K562 (cell line): ENCODE data around the gene PEAR1. TPM values are rescaled to one million over a fixed set of nuclear protein-coding genes. Genes with fewer than 3 reads are reported as not detected.

ENCODE experiments used
- ATF3 ChIP-seq, 2 experiments: fragments of 450-650 bp in 1 of 2; sonication (generic) in 1 of 2; formaldehyde crosslinking in 1 of 2; IDR thresholded peaks in 1 of 2; conservative IDR thresholded peaks in 1 of 2; 2 replicates each; pipeline versions ENCODE4 v1.6.1 to v1.8.1; 2016 to 2023; ENCODE audit warnings: mild to moderate bottlenecking in 2 of 2, moderate library complexity in 2 of 2, inconsistent platforms in 1 of 2, missing genetic modification reagents in 1 of 2
- CBX3 ChIP-seq, 2 experiments: IDR thresholded peaks; 1 replicate in 1 of 2; 2 replicates in 1 of 2; pipeline ENCODE4 v1.6.1; 2012; ENCODE audit warnings: inconsistent platforms in 2 of 2, low read length in 2 of 2, borderline replicate concordance in 1 of 2, control low read depth in 1 of 2
- CC2D1A ChIP-seq: fragments of 450-650 bp; IDR thresholded peaks from 2 replicates; pipeline ENCODE4 v1.6.1; 2017; ENCODE audit warnings: mild to moderate bottlenecking
- CEBPB ChIP-seq: fragments of 450-650 bp; IDR thresholded peaks from 2 replicates; pipeline ENCODE4 v1.6.1; 2016; ENCODE audit warnings: missing genetic modification characterization, missing compliant biosample characterization
- CEBPG ChIP-seq, 3 experiments: fragments of 200-800 bp in 1 of 3; sonication (Bioruptor generic) in 1 of 3; sonication (generic) in 1 of 3; formaldehyde crosslinking in 1 of 3; IDR thresholded peaks in 2 of 3; conservative IDR thresholded peaks in 1 of 3; 2 replicates each; pipeline versions ENCODE4 v1.6.1 to v1.8.0; 2016 to 2022; ENCODE audit warnings: missing compliant biosample characterization in 2 of 3, missing genetic modification characterization in 2 of 3, mild to moderate bottlenecking in 1 of 3, missing genetic modification reagents in 1 of 3
- CTCFL ChIP-seq: IDR thresholded peaks from 2 replicates; pipeline ENCODE4 v1.6.1; 2011; ENCODE audit warnings: borderline replicate concordance, low read depth, mild to moderate bottlenecking, moderate library complexity, low read length; ENCODE audit not compliant: insufficient read depth, poor library complexity, severe bottlenecking
- EGR1 ChIP-seq: fragments of 450-650 bp; conservative IDR thresholded peaks from 2 replicates; pipeline ENCODE4 v1.6.1; 2017; ENCODE audit warnings: mild to moderate bottlenecking
- EP400 ChIP-seq: fragments of 450-650 bp; IDR thresholded peaks from 2 replicates; pipeline ENCODE4 v1.6.1; 2017; ENCODE audit warnings: antibody characterized with exemption, mild to moderate bottlenecking, moderate library complexity
- FOXP4 ChIP-seq: sonication (generic); formaldehyde crosslinking; IDR thresholded peaks from 2 replicates; pipeline ENCODE4 v1.8.0; 2022; ENCODE audit warnings: mild to moderate bottlenecking, missing genetic modification reagents, borderline replicate concordance
- KLF1 ChIP-seq: fragments of 450-650 bp; IDR thresholded peaks from 2 replicates; pipeline ENCODE4 v1.6.1; 2016; ENCODE audit warnings: missing genetic modification characterization, missing compliant biosample characterization
- PATZ1 ChIP-seq: fragments of 250-450 bp; sonication (Bioruptor Pico); IDR thresholded peaks from 2 replicates; pipeline ENCODE4 v1.5.0; 2020; ENCODE audit warnings: mild to moderate bottlenecking, borderline replicate concordance
- PREB ChIP-seq: sonication (generic); formaldehyde crosslinking; IDR thresholded peaks from 2 replicates; pipeline ENCODE4 v1.8.1; 2023; ENCODE audit warnings: mild to moderate bottlenecking, missing genetic modification reagents
- RCOR1 ChIP-seq, 2 experiments: IDR thresholded peaks; 2 replicates each; pipeline ENCODE4 v1.6.1; 2012; ENCODE audit warnings: low read depth in 2 of 2, low read length in 2 of 2, borderline replicate concordance in 1 of 2, improper control_type of control experiment in 1 of 2
- TEAD2 ChIP-seq: fragments of 450-650 bp; IDR thresholded peaks from 2 replicates; pipeline ENCODE4 v1.6.1; 2016; ENCODE audit warnings: missing genetic modification characterization, control low read depth, missing compliant biosample characterization
- ZNF707 ChIP-seq: fragments of 250-450 bp; sonication (Bioruptor Pico); conservative IDR thresholded peaks from 2 replicates; pipeline ENCODE4 v1.8.0; 2022; ENCODE audit warnings: inconsistent platforms, mild to moderate bottlenecking, moderate library complexity
- polyA plus RNA-seq, 8 experiments: library from polyadenylated mRNA; depleted of rRNA in 4 of 8; stranded (reverse) in 5 of 8; unstranded in 3 of 8; fragments of >200 nt; fragmentation: Nextera tagmentation in 2 of 8; fragmentation: Illumina TruSeq in 1 of 8; extraction: Ambion mirVana in 2 of 8; extraction: Trizol in 1 of 8; gene quantifications; 2 replicates each; pipeline versions ENCODE4 v1.2.1 to v1.2.3, GENCODE V29; 2011 to 2014; ENCODE audit warnings: inconsistent platforms in 1 of 8, missing spikeins in 1 of 8
- total RNA-seq, 7 experiments: library from RNA; depleted of rRNA in 6 of 7; stranded (reverse); fragments of >200 nt in 6 of 7; fragmentation: Illumina TruSeq in 2 of 7; extraction: Trizol in 2 of 7; gene quantifications; 2 replicates each; pipeline versions ENCODE4 v1.2.1 to v1.2.3, GENCODE V29; 2011 to 2021; ENCODE audit warnings: low replicate concordance in 1 of 7

Gene PEAR1
- total and polyA plus RNA-seq, 9 of the 15 experiments (the other 6 are each of a cell fraction or from before 2014, with no cell fraction given): 0.87 to 13.9 (median 6.1) TPM

GRCh38 chr1:156892190-156893047, 1.1 kb upstream of the PEAR1 start (continued):
- TF ChIP-seq FOXP4 (CRISPR knock-in tag) (no peak), CEBPG (CRISPR knock-in tag; IDR thresholded peaks at IDR 0.05) (peak; percentile 62), CEBPG (tag; conservative IDR thresholded peaks at IDR 0.05 in 1 of 2, IDR thresholded peaks at IDR 0.05 in 1 of 2) (peak; percentile 68 to 70; a peak in 3 of 4 replicates), CEBPB (tag) (peak; percentile 82), PATZ1 (CRISPR knock-in tag) (no peak), ZNF707 (no peak), EP400 (peak; percentile 54; the same call in 1 of the 2 replicates), EGR1 (peak; percentile 82), KLF1 (tag) (no peak), RCOR1 (IDR thresholded peaks at IDR 0.05; ENCODE audit: borderline replicate concordance in 1 of 2, low read depth in 2 of 2, low read length in 2 of 2) (peak; percentile 64 to 72; a peak in 3 of 4 replicates), PREB (CRISPR knock-in tag) (no peak), ATF3 (IDR thresholded peaks at IDR 0.05) (peak; percentile 56), ATF3 (CRISPR knock-in tag; conservative IDR thresholded peaks at IDR 0.05) (peak; percentile 42; the same call in 1 of the 2 replicates), CC2D1A (0 out of 2 replicates have a peak, but pooled peaks have one; percentile 23), TEAD2 (tag) (0 out of 2 replicates have a peak, but pooled peaks have one; percentile 12), CBX3 (IDR thresholded peaks at IDR 0.05; ENCODE audit: borderline replicate concordance in 1 of 2, low read length in 2 of 2) (0 out of 3 replicates have a peak, but pooled peaks of 1 of the 2 experiments have one; percentile 49), CTCFL (peak; percentile 71)
